ENCODE measurements around the gene LDB2.

DNA sequence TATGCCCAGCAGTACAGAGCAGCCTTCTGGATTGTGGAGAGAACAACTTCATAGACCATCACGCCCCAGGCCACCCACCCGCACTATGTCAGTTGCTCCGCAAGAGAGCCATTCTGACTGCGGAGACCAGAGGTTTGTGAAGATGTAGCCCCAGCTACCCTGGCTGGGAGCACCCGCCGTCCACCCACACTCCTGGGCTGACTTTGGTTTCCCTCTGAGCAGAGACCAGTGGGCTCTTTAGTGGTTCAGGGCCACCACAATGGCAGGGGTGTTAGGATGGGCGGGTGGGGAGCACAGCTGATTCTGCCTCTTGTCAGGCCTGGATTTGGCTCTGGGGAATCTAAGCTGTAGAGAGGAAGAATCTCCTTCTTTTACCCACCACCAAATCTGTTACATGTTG is 313.4 kb downstream of the LDB2 start:
- no peak for TF ChIP-seq POLR2A (IDR thresholded peaks at IDR 0.05)
- TF ChIP-seq, protein P1, sequence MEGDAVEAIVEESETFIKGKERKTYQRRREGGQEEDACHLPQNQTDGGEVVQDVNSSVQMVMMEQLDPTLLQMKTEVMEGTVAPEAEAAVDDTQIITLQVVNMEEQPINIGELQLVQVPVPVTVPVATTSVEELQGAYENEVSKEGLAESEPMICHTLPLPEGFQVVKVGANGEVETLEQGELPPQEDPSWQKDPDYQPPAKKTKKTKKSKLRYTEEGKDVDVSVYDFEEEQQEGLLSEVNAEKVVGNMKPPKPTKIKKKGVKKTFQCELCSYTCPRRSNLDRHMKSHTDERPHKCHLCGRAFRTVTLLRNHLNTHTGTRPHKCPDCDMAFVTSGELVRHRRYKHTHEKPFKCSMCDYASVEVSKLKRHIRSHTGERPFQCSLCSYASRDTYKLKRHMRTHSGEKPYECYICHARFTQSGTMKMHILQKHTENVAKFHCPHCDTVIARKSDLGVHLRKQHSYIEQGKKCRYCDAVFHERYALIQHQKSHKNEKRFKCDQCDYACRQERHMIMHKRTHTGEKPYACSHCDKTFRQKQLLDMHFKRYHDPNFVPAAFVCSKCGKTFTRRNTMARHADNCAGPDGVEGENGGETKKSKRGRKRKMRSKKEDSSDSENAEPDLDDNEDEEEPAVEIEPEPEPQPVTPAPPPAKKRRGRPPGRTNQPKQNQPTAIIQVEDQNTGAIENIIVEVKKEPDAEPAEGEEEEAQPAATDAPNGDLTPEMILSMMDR (IDR thresholded peaks at IDR 0.05) = no peak

Measured in uterus (tissue), 2 donors.